Ramos (cell line): Measurements from ENCODE around the gene SAG.

ENCODE experiments used
- in situ Hi-C: fragments of 300-500 bp; cut with MboI; formaldehyde crosslinking; loops from one replicate; pipeline ENCODE4 v1.14.3; 2022; ENCODE audit warnings: low sequenced_read_pairs; ENCODE audit not compliant: unreplicated experiment

SAG gene

DNA sequence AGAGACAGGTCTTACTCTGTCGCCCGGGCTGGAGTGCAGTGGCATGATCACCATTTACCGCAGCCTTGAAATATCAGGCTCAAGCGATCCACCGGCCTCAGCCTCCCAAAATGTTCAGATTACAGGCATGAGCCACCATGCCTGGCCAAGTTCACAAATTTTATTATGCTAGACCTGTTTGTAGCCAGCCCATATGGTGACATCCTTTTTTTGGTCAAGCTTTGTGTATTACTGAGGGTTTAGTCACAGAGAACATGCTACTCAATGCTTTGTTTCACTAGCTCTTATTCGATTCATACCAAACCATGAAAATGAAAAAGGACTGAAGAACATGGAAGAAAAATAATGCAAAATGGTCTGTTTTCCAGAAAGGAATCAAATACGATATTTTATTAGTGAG, 88.1 kb downstream of the SAG start:
- in situ Hi-C loops = no loop called here
